Stimulated activated CD4-positive, alpha-beta T cell treated with anti-CD3 and anti-CD28 coated beads, Interleukin-2, amount 100 ng/mL, for 4 hours (primary cell): ENCODE results near the gene FBXW8.
A peak's percentile ranks its signal among the peaks of the same experiment; 100 is the strongest.

Experiments used
- DNase-seq: peaks from one replicate; pipeline ENCODE4 v3.0.0-alpha.2; 2020; ENCODE audit warnings: low read depth

The FBXW8 gene, protein sequence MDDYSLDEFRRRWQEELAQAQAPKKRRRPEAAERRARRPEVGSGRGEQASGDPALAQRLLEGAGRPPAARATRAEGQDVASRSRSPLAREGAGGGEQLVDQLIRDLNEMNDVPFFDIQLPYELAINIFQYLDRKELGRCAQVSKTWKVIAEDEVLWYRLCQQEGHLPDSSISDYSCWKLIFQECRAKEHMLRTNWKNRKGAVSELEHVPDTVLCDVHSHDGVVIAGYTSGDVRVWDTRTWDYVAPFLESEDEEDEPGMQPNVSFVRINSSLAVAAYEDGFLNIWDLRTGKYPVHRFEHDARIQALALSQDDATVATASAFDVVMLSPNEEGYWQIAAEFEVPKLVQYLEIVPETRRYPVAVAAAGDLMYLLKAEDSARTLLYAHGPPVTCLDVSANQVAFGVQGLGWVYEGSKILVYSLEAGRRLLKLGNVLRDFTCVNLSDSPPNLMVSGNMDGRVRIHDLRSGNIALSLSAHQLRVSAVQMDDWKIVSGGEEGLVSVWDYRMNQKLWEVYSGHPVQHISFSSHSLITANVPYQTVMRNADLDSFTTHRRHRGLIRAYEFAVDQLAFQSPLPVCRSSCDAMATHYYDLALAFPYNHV

DNA sequence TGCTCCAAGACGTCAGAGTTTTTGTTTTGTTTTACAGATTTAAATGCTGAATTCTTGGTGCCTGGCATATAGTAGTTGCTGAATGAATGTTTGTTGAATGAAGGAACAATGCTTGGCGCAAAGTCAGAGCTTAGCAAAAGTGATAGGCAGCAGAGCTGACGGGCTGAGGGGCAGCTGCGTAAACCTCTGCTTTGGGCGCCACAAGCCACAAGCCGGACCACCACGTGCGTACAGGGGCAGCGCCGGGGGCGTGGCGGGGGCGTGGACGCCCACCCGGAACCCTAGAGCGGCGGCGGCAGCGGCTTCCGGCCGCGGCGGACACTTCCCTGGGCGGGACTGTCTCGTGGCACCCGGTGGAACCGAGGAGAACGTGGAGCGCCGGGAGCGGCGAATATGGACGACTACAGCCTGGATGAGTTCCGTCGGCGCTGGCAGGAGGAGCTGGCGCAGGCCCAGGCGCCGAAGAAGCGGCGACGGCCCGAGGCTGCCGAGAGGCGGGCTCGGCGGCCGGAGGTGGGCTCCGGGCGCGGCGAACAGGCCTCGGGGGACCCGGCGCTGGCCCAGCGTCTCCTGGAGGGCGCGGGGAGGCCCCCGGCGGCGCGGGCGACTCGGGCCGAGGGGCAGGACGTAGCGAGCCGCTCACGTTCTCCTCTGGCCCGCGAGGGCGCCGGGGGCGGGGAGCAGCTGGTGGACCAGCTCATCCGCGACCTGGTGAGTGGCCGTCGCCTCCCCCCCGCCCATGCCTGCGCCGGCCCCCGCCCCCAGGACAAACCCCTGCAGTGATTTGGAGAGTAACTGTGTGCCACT, at the start of gene FBXW8:
TSS of gene FBXW8 (plus strand) at position 306 of the 807 bp plus-strand sequence. CDS start at position 394, 88 bp downstream.
- peak; percentile 36 for DNase-seq

DNA sequence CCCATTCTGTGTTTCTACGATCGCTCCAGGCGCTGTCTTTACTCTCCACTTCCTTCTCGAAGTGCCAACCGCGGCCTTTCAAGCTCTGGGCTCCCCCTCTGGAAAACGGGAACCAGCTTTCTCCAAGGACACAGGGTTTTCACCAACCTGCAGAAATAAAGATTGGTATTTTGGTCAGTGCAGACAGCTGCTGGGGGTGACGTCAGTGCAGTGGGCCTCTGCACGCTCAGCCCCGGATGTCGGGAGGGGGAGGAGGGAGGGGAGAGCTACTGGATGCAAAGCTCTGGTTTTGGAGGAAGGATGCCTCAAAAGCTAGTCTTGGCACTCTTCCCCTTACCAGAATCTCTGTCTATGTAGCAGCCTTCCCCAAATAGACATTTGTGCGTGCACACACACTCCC, 49.4 kb upstream of the FBXW8 start:
- no peak for DNase-seq

DNA sequence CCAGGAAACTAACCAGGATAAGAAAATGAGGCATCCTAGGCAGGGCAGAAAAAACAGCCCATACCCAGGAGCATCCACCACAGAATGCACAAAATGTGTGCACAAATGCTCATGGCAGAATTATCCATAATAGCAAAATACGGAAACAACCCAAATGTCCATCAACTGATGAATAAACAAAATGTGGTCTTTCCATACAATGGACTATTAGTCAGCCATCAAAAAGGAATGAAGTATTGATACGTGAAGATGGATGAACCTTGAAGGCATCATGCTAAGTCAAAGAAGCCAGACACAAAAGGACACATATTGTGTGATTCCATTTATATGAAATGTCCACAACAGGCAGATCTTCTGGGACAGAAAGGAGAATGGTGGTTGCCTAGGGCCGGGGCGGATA, 48.6 kb upstream of the FBXW8 start:
- no peak for DNase-seq

DNA sequence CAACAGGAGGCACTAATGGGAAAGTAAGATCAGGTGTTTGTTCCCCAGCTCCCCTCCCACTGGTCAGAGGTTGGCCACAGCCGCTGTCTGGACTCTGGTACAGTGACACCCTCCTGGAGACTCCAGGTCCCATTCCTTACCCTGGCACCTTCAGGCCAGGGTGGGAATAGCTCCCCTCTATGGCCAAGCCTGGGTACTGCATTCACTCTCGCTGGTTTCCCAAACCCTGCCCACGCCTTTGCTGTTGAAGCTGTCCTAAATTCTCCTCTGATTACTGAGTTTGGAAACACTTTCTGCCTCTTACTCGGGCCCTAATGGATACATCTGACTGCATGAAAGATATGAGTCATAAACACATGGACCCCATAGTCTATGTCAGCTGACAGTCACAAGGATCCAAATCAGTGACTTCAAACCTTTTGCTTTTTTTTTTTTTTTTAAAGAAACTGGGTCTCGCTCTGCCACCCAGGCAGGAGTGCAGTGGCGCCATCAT, 47.4 kb upstream of the FBXW8 start:
- DNase-seq, result no peak

DNA sequence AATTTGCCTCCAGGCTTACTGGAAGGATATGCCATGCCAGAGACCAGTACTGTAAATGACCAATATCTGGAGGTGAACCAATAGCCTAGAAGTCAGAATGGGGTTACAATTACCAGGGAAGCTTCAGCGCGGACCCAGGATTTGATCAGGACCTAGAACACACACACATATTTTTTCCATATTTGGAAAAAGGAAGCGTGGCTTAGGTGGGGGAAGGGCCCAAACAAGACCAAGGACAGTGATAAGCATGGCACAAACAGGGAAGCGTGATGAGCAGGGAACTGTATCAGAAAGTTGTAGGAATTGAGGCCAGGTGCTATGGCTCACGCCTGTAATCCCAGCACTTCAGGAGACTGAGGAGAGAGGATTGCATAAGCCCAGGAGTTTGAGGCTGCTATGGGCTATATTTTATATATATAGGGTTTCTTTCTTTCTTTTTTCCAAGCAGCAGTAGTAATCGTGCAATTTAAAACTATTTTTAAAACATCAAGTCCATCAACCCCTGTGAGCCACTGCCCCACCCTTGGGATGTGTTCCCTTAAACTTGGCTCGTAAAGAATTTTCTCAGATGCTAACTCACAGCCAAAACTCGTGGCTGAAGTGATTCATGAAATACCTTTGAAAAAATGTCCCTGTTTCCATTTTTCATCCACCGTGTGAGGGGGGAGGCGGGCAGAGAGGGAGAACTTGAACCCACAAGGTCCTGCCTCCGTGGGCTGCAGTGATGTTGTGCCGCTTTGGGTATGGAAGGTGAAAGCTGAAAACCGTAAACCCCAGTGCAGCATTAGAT, 46.2 kb upstream of the FBXW8 start:
- no peak for DNase-seq

DNA sequence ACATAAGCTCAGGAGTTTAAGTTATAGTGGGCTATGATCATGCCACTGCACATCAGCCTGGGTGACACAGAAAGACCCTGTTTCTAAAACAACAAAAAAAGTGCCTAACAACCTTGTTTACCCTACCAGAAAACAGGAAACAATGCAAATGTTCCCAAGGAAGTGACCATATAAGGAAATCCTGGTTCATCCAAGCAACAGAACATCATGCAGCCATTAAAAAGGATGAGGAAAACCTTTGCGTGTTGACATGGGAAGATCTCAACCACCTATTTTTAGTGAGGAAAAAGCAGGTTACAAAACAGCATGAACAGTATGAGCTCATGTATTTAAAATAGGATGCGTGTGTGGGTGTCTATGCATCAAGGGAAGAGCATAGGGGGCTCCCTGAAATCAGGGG, 43.2 kb upstream of the FBXW8 start:
- DNase-seq, result no peak

DNA sequence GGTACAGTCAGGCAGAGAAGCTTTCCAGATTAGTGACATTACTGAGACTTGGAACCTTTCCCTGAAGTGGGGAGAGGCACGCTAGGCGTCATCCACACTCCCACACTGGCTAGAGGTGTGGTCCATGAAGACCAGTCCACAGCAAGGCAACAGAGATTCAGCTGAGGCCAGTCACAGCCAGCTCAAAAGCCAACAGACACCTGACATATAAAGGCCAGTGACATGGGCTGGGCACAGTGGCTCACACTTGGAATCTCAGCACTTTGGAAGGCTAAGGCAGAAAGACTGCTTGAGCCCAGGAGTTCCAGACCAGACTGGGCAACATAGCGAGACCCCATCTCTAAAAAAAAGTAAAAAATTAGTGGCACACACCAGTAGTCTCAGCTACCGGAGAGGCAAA, 40.4 kb upstream of the FBXW8 start:
- DNase-seq, result no peak

DNA sequence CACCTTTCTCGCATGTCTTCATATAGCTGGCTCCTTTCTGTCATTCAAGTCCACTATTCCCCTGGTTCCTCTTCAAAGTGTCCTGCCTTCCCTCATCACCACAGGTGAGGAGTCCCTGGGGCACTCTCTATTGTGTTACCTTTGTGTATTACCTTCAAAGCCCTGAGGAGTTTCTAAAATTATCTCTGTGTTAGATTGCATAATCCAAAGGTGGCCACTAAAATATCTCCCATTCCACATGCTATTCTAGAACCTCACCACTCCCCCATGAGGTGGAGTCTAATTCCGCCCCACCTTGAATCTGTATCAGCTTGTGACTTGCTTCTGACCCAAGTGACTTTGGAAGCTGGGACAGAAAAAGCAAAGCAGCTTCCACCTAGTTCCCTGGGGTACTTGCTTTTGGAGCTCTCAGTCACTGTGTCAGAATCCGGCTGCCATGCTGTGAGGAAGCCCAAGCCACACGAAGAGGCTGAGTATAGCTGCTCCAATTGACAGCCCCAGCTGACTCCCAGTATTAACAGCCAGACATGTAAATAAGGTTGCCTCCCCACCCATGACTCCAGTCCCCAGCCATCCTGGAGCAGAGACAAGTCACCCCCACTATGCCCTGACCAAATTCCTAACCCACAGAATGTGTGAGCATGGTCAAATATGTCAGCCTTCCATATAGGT, 36.3 kb upstream of the FBXW8 start:
- no peak for DNase-seq

DNA sequence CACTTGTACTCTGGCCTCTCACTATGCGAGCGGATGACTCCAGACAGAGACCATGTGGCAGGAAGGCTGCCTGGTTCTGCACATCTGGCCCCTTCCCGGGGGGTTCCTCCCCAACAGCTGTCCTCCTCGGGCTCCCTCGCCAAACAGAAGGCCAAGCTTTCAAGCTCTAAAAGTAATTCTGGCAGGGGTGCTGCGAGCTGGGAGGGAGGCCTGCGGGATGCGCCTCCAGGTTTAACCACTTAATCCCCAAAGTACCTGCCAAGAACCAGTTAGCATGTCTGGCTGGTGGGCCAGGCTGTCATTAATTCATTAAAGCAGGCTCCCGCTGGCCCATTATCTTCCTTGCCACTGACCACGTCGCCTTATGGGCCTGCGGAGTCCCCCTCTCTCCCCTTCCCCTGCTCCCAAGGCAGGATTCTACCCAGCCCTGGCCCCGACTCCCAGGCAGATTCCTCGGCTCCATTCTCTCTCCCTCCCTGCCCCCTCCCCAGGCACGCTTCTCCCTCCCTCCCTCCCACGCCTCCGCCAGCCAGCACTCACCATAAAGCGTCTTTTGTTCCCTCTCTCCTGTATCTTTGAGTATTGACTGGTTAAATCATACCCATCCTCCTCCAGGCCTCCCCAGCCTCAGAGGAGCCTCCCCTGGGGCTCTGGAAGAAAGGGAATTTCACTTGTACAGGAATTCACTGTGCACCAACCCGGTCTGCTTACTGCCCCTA, 34.4 kb upstream of the FBXW8 start:
- no peak for DNase-seq

DNA sequence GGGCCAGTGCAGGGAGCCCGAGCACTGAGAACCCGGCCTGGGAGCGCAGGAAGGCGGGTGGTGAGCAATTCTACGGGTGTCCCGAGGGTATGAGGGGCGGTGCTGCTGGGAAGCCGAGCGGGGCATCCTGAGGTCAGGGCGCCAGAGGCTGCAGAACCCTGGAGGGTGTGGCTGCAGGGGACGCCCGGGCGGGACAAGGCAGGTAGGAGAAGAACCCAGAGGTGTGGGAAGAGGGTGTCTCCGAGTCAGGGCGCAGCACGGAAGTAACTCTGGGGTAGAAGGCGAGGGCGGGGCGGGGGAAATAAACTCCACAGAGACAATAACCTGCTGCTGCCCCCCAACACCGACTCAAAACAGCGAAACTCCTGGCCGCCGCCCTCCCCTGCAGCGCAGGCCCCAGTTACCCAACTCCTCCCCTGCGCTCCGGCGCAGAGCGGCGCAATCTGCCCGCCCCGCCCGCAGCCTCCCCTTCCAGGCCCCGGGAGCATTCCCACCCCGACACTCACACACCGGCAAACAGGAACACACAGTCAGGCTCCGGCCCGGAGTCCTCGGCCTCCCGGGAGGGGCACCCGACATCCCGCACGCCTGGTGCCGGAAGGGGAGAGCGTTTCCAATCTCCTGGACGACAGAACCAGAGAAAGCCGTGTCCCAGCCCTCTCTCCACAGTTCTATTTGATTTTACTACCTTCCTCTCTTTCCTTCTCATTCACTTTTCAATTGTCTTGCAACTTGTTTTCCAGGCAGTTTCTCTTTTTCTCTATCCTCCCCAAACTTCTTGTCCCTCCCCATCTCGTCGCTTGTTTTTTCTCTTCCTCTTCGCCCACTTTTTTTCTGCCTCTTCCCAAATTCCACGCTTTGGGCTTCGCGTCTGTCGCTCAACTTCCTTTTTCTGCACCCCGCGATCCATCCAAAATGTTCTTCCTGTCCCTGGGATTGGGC, 31.9 kb upstream of the FBXW8 start:
- DNase-seq, result no peak

DNA sequence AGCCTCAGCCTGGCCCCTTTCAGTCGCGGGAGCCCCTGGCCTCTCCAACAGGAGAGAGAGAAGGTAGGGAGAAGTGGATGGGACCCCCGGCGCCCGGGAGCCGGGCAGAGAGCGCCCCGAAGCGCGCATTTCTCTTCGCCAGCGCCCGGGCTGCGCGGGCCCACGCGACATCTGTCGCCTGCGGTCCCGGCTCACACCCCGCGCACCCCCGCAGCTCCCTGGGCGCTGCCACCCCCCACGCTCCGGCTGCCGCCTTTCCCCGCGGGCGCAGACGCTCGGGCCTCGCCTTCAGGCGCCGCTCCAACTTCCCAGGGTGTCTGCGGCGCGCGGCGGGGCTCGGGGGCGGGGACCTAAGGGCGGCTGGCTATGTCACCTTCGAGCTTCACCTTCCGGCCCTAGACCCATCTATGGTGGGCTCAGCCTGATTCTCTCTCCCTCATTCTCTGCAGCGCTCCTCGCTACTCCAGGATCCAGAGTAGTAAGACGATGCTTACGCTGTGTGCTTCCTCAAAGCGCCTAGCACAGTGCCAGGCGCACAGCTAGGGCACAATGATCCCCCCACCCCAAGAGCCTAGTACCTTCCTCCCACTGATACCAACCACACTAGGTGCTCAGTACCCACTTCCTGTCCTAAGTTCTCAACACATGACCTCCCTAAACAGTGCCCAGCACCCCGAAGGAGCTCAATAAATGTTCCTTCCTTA, 31.1 kb upstream of the FBXW8 start:
- no peak for DNase-seq

DNA sequence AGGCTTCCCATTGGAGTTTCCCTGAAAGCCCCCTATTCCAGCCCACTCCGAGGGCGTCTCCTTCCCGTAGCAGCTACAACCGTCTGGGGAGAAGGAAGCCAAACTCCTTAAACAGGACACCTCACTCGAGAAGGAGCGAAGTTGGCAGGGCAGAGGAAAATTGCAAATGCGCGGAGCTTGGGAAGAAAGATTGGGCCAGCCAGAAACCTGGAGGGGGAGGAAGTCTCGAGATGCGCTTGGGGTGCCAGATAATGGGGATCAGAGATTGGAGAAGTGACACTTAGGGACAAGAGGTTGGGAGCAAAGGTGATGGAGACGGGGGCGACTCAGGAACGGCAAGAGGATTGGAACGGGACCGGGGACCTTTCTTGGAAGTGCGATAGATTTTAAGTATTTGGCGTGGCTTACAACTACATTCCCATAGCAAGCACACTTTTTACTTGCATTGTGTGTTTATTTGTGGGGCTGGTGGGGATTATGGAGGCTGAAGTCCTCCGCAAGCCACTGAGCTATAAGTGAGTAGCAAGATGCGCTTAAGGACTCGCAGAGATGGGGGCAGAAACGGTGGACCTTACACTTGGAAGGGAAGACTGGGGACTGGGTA, 30.4 kb upstream of the FBXW8 start:
- no peak for DNase-seq

DNA sequence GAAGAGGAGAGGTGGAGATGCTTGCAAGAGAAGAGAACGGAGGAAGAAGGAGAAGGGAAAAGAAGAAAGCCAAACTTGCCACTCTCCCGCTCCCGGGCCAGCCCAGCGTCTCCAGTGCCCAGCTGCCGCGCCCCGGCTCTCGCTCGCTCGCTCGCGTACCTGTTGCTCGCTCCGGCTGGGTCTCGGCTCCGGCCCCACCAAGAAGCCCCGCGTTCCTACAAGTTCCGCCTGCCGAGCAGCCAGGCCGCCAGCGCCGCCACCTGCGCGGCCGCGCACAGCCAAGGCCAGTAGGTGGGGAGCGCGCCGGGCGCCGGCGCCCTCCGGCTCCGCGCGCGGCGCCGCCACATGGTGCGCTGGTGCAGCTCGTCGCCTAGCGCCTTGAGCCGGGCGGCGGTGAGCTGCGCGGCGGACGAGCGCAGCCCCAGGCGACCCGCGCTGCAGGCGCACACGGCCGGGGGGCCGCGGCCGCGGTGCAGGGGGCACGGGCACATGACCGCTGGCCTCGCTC, 29.9 kb upstream of the FBXW8 start:
- no peak for DNase-seq

DNA sequence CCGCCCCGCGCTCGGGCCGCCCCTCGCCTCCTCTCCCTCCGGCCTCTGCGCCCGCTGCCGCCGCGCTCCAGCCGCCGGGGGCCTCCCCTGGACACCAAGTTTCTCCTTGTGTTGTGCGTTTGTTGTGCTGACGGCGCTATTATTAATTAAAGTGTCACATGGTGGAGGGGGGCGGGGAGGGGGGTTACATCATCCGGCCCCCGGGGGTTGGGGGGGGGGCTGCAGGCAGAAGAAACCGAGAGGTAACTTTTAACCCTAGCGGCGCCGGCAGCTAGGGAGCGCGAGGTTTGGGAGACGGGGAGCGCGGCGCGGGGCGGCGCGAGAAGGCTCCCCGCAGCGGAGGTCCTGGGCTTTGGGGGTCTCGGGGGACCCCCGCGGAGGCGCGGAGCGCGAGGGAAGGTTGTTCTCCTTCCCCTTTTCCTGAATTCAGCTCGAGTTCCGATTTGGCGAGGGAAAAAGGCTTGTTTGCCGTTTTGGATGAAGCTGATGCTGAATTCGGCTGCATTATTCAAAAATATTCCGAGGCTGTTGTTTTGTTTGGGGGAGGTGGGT, 29.3 kb upstream of the FBXW8 start, which contains the start of gene HRK:
TSS of gene HRK (minus strand) at position 117 of the 552 bp plus-strand sequence. CDS start 134 bp downstream, outside the sequence.
- no peak for DNase-seq

DNA sequence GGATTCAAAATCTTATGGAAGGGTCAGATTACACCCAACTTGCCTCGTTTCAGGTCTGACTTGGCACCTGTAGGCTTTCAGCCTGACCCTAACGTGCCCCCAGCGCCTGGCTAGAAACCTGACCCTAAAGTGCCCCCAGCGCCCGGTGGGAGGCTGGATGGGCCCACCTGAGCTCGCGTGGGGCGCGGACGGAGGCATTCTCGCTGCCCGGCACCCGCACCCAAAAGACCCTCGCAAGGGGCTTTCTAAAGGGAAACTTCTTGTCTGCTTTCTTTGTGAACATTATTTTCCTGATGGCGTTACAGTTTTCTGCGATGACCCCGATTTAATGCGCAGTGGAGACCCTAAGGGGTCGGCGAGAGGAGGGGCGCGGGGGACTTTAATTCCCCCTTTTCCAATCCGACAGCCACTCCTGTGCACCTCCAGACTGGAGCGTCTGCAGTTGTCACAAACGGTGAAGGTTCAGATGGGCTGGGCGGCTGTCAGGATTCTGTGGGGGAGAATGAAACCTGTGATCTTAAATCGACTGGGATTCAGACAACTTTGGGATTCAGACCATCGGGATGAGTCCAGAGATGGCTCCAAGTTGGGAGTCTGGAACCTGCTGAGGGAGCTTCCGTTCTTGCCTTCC, 28.8 kb upstream of the FBXW8 start:
- DNase-seq, result no peak

DNA sequence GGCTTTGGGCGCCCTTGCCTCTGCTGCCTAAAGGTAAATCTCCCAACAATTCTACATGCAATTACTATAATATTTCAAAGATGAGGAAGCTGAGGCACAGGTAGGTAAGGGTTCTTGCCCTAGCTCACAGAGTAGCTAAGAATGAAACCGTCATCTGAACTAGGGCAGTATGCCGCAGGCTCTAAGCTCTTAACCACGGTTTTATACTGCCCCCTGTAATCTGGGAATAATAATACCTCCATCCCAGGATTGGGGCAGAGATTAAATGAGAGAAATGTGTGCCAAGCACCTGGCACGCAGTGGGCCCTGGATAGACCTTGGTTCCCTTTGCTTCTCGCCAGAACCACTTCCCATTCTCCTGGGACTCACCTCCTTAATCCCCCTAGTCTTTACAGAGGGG, 28.0 kb upstream of the FBXW8 start:
- no peak for DNase-seq

DNA sequence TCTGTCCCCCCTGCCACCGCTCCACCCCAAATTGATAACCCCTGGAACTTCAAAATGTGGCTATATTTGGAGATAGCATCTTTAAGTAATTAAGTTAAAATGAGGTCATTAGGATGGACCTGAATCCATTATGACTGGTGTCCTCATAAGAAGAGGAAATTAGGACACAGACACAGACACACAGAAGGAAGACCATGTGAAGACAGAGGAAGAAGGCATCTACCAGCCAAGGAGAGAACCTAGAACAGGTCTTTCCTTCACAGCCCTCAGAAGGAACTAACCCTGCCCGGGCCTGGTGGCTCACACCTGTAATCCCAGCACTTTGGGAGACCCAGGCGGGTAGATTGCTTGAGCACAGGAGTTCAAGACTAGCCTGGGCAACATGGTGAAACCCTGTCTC, 25.9 kb upstream of the FBXW8 start:
- no peak for DNase-seq
